Fibroblast of the aortic adventitia (primary cell): Measurements from ENCODE around the gene SPTBN1. TPM values are rescaled to one million over a fixed set of nuclear protein-coding genes. Genes with fewer than 3 reads are reported as not detected.

ENCODE experiments used
- DNase-seq: peaks from one replicate; pipeline ENCODE4 v3.0.0-alpha.2; 2010; ENCODE audit warnings: low read depth
- H3K4me3 ChIP-seq: 2 replicates; pipeline ENCODE4 v1.5.1; 2011; ENCODE audit warnings: low read depth, mild to moderate bottlenecking, control low read depth, low read length, moderate library complexity
- CTCF ChIP-seq: IDR thresholded peaks from 2 replicates; pipeline ENCODE4 v1.5.1; 2011; ENCODE audit warnings: mild to moderate bottlenecking, low read length, control low read depth, inconsistent platforms; ENCODE audit not compliant: insufficient read depth
- total RNA-seq: library from RNA; depleted of rRNA; stranded (reverse); fragments of >200 nt; gene quantifications from 2 replicates; pipeline ENCODE4 v1.2.3, GENCODE V29; 2012; ENCODE audit warnings: low replicate concordance

Gene SPTBN1
- total RNA-seq, 1 donor = 293 TPM

GRCh38 chr2:54536720-54537119 is 80.6 kb downstream of the SPTBN1 start:
- TF ChIP-seq CTCF = no peak
- no peak for DNase-seq

GRCh38 chr2:54538537-54538936 is 82.4 kb downstream of the SPTBN1 start:
- no peak for DNase-seq
- no peak overlapping the region for H3K4me3 ChIP-seq
- TF ChIP-seq CTCF = no peak

More at GRCh38 chr2:54536720-54537119, 80.6 kb downstream of the SPTBN1 start:
- H3K4me3 ChIP-seq = no peak overlapping the region

GRCh38 chr2:54539683-54540082 is 83.6 kb downstream of the SPTBN1 start:
- TF ChIP-seq CTCF = no peak
- no peak for DNase-seq
- H3K4me3 ChIP-seq = no peak overlapping the region

- no peak for TF ChIP-seq CTCF
- peak; percentile 65 for DNase-seq
- no peak overlapping the region for H3K4me3 ChIP-seq
These were observed 84.1 kb downstream of the SPTBN1 start for GRCh38 chr2:54540194-54540593.

- DNase-seq = no peak
- no peak overlapping the region for H3K4me3 ChIP-seq
- no peak for TF ChIP-seq CTCF
These were observed 85.9 kb downstream of the SPTBN1 start for GRCh38 chr2:54541995-54542394.

GRCh38 chr2:54543733-54544396 is 87.7 kb downstream of the SPTBN1 start:
- H3K4me3 ChIP-seq = no peak overlapping the region
- TF ChIP-seq CTCF = no peak
- DNase-seq = no peak
